GM19328 (cell line): ENCODE data around the gene EMD.

Source experiments
- ATAC-seq: cut with Tn5 transposase; IDR thresholded peaks from one replicate; pipeline ENCODE4 v1.9.1; 2021; ENCODE audit warnings: mild to moderate bottlenecking, moderate library complexity; ENCODE audit not compliant: unreplicated experiment

EMD gene

DNA sequence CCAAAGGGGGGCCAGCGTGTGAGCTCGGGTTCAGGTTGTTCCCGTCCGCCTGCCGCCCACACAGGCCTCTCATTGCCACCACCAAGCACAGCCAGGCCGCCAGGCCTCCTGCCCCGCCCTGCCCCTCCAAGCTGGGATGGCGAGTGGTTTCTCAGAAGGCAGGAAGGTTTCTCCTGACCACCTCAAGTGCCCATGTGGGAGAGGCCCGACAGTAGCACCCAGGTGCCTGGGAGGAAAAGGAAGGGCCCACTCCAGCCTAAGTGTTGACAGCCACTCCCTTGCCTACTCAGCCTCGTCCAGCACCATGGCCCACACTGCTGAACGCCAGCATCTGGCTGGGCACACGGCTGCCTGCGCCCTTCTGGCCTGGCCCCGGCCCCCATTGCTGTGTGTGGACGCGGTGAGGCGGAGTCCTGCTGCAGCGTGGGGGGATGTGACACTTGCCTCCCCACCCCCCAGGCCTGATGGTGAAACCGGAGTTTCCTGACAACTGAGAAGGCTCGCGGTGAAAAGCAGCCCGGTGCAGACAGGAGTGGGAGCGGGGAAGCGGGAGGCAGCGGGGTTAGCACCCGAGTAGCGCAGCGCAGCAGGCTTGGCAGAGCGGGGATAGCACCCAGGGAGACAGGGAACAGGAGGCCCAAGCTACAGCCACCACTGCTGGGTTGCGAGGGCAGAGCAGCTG is 23.9 kb upstream of the EMD start:
- no peak for ATAC-seq

- no peak for ATAC-seq
Observed at GRCh38 chrX:154355776-154356140, 23.3 kb upstream of the EMD start.

DNA sequence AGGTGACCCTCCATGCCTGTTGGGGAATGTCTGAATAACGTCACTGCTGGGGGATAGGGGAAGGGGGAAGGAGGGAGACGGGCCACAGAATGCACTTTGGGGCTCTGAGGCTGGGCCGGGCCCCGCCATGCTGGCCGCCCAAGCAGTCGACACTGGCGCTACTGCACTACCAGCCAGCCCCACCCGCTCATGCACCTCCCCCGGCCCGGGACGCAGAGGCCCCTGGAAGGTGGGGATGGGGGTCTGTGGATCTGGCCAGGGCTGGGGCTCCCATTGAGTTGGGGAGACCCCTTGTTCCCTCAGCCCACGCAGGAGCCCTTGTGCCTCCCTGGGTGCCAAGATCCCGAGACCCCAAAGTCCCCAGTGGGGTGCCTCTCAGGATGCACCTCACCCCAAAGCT is 22.5 kb upstream of the EMD start:
- no peak for ATAC-seq

GRCh38 chrX:154357205-154357604 is 21.9 kb upstream of the EMD start:
- no peak for ATAC-seq

- no peak for ATAC-seq
Observed at GRCh38 chrX:154358011-154358410, 21.1 kb upstream of the EMD start.

- ATAC-seq = no peak
Observed at GRCh38 chrX:154358829-154359228, 20.3 kb upstream of the EMD start.

DNA sequence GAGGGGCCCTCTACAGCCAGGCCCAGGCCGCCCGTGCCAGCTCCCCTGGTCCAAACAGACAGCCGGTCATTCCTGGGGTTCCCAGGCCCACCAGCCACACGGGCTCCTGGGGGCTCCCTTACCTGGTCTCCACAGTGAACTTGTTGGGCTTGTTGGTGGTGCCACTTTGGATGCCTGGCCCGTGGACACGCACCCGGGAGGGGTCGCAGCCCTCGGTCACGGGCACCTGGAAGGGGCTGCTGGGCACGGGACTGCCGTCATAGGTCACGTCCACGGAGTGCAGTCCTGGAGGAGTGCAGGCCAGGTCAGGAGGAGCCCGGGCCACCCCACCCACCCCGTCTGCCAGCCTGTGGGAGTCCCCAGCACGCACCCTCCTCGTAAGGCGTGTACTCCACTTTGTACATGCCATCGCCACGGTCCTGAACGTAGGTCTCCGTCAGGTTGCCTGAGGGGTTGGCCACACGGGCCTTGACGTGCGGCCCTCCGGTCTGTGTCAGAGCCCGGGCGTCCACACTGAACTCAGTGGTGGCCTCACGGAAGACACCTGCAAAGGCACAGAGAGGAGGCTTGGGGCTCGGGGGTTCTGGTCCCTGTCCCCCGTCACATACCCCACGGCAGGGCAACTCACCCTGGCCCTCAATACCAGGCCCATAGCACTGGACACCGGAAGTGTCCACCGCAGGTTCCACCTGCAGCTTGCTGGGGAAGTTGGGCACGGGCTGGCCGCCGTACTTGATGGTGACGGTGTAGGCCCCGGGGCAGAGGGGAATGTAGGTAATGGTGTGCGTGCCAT is 19.5 kb upstream of the EMD start:
- no peak for ATAC-seq

DNA sequence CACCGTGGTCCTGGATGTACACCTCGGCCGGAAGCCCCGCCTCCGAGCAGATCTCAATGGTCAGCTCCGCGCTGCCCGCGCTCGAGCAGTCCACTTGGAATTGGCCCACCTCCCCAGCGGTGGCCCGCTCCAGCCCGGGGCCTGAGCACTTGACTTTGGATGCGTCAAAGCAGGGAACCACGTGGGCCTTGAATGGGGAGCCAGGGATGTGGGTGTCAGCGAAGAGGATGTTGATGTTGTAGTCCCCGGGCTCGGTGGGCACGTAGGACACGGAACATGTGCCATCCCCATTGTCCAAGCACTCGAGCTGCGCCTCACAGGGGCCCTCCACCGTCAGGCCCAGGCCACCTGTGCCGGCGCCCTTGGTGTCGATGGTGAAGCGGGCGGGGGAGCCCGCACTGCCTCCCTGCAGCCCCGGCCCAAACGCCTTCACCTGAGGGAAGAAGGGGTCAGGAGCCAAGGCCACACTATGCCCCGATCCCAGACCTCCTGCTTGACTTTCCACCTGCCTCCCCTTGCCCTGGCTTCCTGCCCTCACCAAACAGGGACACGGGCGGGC is 18.9 kb upstream of the EMD start:
- ATAC-seq = no peak

GRCh38 chrX:154362085-154362742 is 16.9 kb upstream of the EMD start:
- no peak for ATAC-seq

DNA sequence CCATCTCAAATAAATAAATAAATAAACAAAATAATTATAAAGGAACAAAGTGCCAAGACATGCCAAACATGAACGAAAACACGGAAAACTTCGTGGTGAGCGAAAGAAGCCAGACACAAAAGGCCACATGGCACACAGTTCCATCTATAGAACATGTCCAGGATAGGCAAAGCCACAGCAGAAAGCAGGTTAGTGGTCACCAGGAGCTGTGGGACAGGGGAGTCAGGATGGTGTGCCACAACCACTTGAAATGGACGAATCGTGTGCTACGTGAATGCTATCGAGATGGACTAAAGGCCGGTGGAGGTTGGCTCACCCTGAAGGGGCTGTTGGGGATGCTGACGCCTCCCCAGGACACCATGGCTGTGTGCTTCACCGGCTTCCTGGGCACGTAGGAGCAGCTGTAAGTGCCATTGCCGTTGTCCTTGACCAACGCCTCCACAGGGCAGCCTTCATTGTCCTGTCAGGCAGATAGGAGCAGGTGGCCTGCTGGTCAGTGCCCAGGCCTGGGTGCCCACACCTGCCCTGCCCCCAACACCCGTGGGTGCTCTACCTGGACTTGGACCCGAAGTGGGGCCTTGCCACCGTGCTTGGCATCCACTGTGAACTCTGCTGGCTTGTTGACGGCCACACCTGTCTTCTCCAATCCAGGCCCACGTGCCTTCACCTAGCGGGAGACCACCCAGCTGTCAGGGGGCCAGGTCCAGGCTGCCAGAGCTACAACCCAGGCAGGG is 15.2 kb upstream of the EMD start:
- ATAC-seq = no peak

DNA sequence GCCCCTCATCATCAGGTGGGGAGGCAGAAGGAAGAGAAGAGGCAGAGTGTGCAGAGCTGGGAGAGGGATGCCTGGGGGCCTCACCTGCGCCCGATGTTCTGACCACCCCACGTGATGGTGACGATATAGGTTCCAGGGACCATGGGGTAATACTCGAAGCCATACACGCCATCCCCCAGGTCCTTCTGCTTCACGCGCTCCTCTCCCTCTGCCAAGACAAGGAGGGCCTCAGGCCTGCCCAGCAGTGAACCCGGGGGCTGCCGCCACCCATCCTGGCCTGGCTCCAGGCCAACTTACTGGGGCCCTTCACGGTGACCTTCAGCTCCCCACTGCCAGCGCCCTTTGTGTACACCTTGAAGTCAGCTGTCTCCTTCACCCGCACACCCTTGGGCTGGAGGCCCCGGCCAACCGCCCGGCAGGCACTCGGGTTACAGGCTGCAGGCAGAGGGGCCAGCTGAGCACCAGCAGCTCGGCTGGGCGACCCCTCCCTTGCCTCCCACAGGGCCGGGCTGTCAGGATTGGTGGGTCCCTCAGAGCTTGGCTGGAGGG is 14.0 kb upstream of the EMD start:
- ATAC-seq = no peak

DNA sequence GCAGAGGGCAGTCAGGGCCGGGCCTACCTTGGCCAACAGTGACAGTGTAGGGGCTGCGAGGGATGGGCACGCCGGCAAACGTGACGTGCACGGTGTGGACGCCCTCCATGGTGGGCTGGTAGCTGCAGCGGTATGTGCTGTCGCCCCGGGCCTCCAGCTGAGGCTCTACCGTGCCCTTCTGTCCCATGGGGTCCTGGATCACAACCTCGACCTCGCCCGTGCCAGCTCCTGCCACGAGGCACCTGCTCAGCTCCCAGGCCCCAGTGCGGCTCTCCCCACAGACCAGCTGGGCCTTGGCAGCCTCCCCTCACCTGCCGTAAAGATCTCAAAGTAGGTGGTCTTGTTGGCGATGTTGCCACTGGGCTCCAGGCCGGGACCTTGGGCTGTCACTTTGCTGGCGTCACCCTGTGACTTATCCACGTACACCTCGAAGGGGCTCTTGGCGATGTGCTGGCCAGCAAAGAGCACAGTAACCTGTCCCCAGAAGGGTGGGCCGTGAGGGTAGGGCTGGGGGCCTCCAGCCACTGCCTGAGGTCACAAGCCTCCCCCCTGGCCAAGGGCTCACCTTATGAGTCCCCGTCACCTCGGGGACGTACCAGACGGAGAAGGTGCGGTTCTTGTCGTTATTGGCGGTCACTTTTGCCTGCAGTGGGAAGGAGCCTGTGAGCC is 13.0 kb upstream of the EMD start:
- ATAC-seq = no peak

DNA sequence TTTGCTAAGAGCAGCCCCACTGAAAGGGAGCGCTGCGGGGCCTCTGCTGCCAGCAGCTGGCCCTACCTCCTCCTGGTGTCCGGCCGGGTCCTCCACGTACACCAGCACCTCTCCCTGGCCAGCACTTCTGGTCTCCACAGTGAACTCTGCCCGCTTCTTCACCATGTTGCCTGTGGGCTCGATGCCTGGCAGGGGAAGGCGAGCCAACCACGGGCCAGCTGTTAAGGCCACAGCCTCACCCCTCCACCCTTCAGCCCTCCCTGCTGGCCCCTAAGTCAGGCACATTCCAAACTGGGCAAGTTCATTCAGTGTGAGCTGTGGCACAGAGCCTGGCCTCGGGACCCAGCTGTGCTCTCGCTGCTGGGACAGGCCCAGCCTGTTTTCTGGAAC is 12.4 kb upstream of the EMD start:
- ATAC-seq = no peak

DNA sequence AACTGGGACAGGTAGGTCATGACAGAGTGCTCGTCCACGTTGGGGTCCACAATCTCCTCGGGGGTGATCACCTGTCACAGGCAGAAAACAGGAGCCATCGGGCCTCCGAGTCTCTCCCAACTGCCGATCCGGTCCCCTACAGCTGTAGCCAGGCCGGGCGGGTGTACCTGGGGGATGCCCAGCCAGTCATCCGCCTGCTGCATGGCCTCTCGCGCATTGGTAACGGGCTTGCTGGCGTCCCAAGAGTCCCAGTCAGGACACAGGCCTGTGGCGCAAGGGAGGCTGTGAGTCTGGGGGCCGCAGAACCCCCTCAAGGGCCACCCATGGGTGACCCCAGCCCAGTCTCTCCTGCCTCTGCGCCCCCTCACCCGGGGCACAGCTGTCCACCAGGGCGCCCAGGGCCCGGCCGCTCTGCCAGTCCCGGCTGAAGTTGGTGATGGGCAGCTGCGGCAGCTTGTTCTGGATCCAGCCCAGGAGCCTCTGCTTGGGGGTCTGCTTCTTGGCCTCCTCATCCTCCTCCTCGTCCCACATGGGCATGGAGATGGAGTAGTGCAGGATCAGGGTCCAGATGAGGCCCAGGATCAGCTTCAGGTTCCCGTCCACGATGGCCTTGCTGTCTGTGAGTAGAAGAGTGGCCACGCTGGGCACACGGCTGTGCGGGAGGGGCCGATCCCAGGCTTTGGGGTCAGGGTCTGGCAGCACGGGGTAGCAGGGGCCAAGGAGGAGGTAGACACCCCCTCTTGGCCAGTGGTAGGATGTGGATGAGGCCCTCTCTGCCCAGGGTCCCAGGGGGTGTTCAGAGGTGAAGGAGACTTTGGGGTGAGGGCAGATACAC is 11.4 kb upstream of the EMD start:
- no peak for ATAC-seq

GRCh38 chrX:154368630-154369448 is 10.3 kb upstream of the EMD start:
- no peak for ATAC-seq

DNA sequence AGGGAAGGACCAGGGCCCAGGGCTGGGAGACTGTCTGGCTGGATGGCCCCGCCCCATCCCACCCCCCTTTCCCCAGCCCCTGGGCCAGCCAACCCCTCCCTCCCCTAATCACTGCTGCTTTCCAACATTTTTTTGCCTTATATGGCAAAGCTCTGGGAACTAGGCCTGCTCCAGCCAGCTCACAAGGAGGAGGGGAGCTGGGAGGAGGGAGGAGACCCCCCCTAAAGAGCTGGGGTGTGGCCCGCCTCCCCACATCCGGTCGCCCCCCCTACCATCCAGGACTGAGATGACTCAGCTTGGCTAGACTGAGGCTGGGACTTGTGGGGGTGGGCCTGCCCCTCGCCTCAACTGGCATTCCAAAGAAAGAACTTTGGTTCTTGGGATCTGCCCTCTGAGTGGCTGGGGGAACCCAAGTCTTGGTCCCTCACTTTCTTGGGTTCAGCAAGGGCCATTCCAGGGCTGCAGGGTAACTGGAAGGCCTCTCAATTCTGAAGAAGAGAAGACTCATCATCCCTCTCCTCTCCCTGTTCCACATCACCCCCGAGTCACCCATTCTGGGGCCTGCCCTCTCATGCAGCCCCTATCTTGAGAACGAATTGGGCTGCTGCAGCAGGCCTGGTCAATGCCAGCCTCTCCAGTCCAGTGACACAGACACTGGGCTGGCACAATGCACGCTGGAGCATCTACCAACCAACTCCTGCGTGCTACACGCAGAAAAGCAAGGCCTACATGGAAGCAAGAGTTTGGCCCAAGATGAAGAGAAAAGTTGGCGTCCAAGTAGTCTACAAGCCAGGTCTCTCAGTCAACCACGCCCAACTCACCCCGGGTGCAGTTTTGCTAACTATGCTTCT is 9.4 kb upstream of the EMD start:
- ATAC-seq = no peak

GRCh38 chrX:154370300-154371016 is 8.6 kb upstream of the EMD start:
- no peak for ATAC-seq
